Heart left ventricle (tissue), 13 donors: Measurements from ENCODE around the gene RFESD.

Experiments
- POLR2A ChIP-seq, 2 donors: fragments of 450-650 bp; IDR thresholded peaks; one replicate each; pipeline ENCODE4 v1.6.1; 2017; ENCODE audit warnings: antibody characterized with exemption in 2 of 2, mild to moderate bottlenecking in 2 of 2, moderate library complexity in 2 of 2
- TF ChIP-seq, protein P1 (sequence below), 12 donors: fragments of 200-600 bp; sonication (generic) in 4 of 12; IDR thresholded peaks; one replicate each; pipeline versions ENCODE4 v1.5.0 to v1.8.0; 2018 to 2022; ENCODE audit warnings: antibody characterized with exemption in 12 of 12, mild to moderate bottlenecking in 5 of 12
- donor health status: ischemic (EF 13 %, LVEDD 7.1; RV severe dilation, severe dysfunction).
- donor health status: DM: no; HTN: yes; CAD: no.
- donor health status: DM: no; HTN: no; CAD: no.
- donor health status: ischemic (EF 25% LVEDD 6.9; RV normal size, moderate dysfunction).
- donor health status: ischemic (EF 25% LVEDD 5.7; RV mildly dilated, moderate dysfunction).
- donor health status: ischemic (EF 35%, LVEDD 5.7; RV mildly dilated, moderate dysfunction).
- donor health status: nonischemic (EF 11% LVEDD 7.7; RV severe dilation, severe dysfunction).
- donor health status: DM: yes; HTN: yes; CAD: no.
- donor health status: PGD.
- donor health status: ischemic (EF 29% LVEDD 5.4; RV normal size, mild dysfunction).
- donor health status: nonischemic (EF 23%, LVEDD 6.1; RV moderate dilation, normal function).

DNA sequence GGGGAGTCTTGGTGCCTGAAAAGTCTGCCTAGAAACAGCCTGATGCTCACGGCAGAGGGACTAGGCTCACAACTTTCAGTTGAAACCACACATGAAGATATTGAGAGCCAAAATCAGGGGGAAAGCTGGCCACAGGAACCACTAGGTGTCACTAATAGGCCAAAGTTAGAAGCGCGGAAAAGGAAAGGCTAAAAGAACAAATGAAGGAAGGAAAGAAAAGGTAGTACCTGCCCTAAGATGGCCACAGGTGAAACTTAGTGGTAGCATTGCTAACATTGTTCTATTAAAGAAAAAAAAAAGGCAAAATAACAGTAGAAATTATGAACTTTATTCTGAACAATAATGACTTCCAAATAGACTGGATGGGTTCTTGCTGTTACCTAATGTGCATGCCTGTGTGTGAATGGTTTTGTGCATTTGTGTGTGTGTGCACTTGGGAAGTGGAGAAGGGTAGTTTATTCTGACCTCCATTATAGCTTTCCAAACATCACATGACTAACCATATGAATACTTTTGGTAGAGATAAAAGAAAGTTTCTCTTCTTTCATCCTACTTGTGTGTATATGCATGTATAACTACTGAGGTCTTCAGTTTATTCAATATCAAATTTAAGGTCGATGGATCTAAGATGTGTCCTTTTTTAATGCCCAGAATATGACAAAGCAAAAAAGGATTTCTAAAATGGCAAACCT, 2.1 kb upstream of the RFESD start:
- TF ChIP-seq, protein P1, sequence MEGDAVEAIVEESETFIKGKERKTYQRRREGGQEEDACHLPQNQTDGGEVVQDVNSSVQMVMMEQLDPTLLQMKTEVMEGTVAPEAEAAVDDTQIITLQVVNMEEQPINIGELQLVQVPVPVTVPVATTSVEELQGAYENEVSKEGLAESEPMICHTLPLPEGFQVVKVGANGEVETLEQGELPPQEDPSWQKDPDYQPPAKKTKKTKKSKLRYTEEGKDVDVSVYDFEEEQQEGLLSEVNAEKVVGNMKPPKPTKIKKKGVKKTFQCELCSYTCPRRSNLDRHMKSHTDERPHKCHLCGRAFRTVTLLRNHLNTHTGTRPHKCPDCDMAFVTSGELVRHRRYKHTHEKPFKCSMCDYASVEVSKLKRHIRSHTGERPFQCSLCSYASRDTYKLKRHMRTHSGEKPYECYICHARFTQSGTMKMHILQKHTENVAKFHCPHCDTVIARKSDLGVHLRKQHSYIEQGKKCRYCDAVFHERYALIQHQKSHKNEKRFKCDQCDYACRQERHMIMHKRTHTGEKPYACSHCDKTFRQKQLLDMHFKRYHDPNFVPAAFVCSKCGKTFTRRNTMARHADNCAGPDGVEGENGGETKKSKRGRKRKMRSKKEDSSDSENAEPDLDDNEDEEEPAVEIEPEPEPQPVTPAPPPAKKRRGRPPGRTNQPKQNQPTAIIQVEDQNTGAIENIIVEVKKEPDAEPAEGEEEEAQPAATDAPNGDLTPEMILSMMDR (IDR thresholded peaks at IDR 0.05), result peak; percentile 43 to 76 (median 70)
- TF ChIP-seq POLR2A (IDR thresholded peaks at IDR 0.05), result no peak
